ENCODE data around the gene CASP8AP2.
"Not testable (repeated sequence)": the region's sequence is repeated elsewhere in the genome, so short reads cannot be mapped to it uniquely, and the experiment has no call there.

The CASP8AP2 gene

DNA sequence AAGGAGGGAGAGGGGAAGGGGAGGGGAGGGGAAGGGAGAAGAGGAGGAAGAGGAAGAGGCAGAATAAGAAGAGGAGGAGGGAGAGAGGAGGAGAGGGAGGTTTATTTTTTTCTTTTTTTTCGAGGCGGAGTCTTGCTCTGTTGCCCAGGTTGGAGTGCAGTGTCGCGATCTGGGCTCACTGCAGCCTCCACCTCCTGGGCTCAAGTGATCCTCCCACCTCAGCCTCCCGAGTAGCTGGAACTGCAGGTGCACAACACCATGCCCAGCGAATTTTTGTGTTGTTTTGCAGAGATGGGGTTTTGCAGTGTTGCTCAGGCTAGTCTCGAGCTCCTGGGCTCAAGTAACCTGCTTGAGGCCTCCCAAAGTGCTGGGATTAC lies 58.4 kb downstream of the CASP8AP2 start:
- H2AFZ ChIP-seq (ENCODE audit: low read length), result no peak overlapping the region

GRCh38 chr6:89888871-89889270 lies 59.2 kb downstream of the CASP8AP2 start:
- Histone ChIP-seq H3K9me3 (replicated peaks; ENCODE audit: insufficient read depth, low read length) (no peaks in the 10 kb centered on the region), H3K4me2 (ENCODE audit: low read depth, low read length) (no peak overlapping the region), H2AFZ (ENCODE audit: low read length) (no peak overlapping the region), H3F3A (ENCODE audit: insufficient read depth, low read length) (no peaks in the 10 kb centered on the region), H3K36me3 (replicated peaks; ENCODE audit: insufficient read depth, low read length) (no peaks in the 10 kb centered on the region), H3K9me2 (replicated peaks; ENCODE audit: insufficient read depth, low read length) (no peaks in the 10 kb centered on the region), H3K4me1 (ENCODE audit: low read length) (no peaks in the 10 kb centered on the region), H3K27me3 (replicated peaks; ENCODE audit: insufficient read depth, low read length) (no peaks in the 10 kb centered on the region), H3K79me2 (ENCODE audit: low read length) (no peaks in the 10 kb centered on the region), H3K4me3 (ENCODE audit: low read length) (no peak overlapping the region), H3K9ac (ENCODE audit: low read length) (no peak overlapping the region), H4K20me1 (ENCODE audit: insufficient read depth, low read length) (no peaks in the 10 kb centered on the region), H3K27ac (ENCODE audit: low read length) (no peak overlapping the region)
- TF ChIP-seq, protein P1, sequence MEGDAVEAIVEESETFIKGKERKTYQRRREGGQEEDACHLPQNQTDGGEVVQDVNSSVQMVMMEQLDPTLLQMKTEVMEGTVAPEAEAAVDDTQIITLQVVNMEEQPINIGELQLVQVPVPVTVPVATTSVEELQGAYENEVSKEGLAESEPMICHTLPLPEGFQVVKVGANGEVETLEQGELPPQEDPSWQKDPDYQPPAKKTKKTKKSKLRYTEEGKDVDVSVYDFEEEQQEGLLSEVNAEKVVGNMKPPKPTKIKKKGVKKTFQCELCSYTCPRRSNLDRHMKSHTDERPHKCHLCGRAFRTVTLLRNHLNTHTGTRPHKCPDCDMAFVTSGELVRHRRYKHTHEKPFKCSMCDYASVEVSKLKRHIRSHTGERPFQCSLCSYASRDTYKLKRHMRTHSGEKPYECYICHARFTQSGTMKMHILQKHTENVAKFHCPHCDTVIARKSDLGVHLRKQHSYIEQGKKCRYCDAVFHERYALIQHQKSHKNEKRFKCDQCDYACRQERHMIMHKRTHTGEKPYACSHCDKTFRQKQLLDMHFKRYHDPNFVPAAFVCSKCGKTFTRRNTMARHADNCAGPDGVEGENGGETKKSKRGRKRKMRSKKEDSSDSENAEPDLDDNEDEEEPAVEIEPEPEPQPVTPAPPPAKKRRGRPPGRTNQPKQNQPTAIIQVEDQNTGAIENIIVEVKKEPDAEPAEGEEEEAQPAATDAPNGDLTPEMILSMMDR (IDR thresholded peaks at IDR 0.05; ENCODE audit: low read length), result no peak
- TF ChIP-seq EZH2 (optimal IDR thresholded peaks at IDR 0.05; ENCODE audit: low read depth, low read length) (no peak), EZH2phosphoT487 (IDR thresholded peaks at IDR 0.05; ENCODE audit: low read length) (no peak)
- no peak for DNase-seq

More for the DNA sequence above, 58.4 kb downstream of the CASP8AP2 start:
- Histone ChIP-seq H3K36me3 (replicated peaks; ENCODE audit: insufficient read depth, low read length) (no peaks in the 10 kb centered on the region), H3K4me1 (ENCODE audit: low read length) (no peaks in the 10 kb centered on the region), H3K79me2 (ENCODE audit: low read length) (no peaks in the 10 kb centered on the region), H4K20me1 (ENCODE audit: insufficient read depth, low read length) (no peaks in the 10 kb centered on the region), H3K27me3 (replicated peaks; ENCODE audit: insufficient read depth, low read length) (no peaks in the 10 kb centered on the region), H3K9me3 (replicated peaks; ENCODE audit: insufficient read depth, low read length) (no peaks in the 10 kb centered on the region), H3K4me2 (ENCODE audit: low read depth, low read length) (no peak overlapping the region), H3K9ac (ENCODE audit: low read length) (no peak overlapping the region), H3K27ac (ENCODE audit: low read length) (no peak overlapping the region), H3F3A (ENCODE audit: insufficient read depth, low read length) (no peaks in the 10 kb centered on the region), H3K9me2 (replicated peaks; ENCODE audit: insufficient read depth, low read length) (no peaks in the 10 kb centered on the region), H3K4me3 (ENCODE audit: low read length) (no peak overlapping the region)
- TF ChIP-seq, protein P1 (IDR thresholded peaks at IDR 0.05; ENCODE audit: low read length), result no peak
- TF ChIP-seq EZH2 (optimal IDR thresholded peaks at IDR 0.05; ENCODE audit: low read depth, low read length) (no peak), EZH2phosphoT487 (IDR thresholded peaks at IDR 0.05; ENCODE audit: low read length) (no peak)
- no peak for DNase-seq

- not testable (repeated sequence) for H3F3A ChIP-seq (ENCODE audit: insufficient read depth, low read length); H3K9me3 ChIP-seq (replicated peaks; ENCODE audit: insufficient read depth, low read length); H2AFZ ChIP-seq (ENCODE audit: low read length); H3K9me2 ChIP-seq (replicated peaks; ENCODE audit: insufficient read depth, low read length); H3K4me2 ChIP-seq (ENCODE audit: low read depth, low read length); H4K20me1 ChIP-seq (ENCODE audit: insufficient read depth, low read length); H3K79me2 ChIP-seq (ENCODE audit: low read length); H3K36me3 ChIP-seq (replicated peaks; ENCODE audit: insufficient read depth, low read length); H3K4me3 ChIP-seq (ENCODE audit: low read length); H3K4me1 ChIP-seq (ENCODE audit: low read length); DNase-seq; H3K9ac ChIP-seq (ENCODE audit: low read length); H3K27me3 ChIP-seq (replicated peaks; ENCODE audit: insufficient read depth, low read length); H3K27ac ChIP-seq (ENCODE audit: low read length)
Measured at GRCh38 chr6:89890845-89891528, 61.3 kb downstream of the CASP8AP2 start.

GRCh38 chr6:89892577-89892976 lies 62.9 kb downstream of the CASP8AP2 start:
- not testable (repeated sequence) for H3F3A ChIP-seq (ENCODE audit: insufficient read depth, low read length); H3K4me1 ChIP-seq (ENCODE audit: low read length); H3K9me2 ChIP-seq (replicated peaks; ENCODE audit: insufficient read depth, low read length); H3K27ac ChIP-seq (ENCODE audit: low read length); H3K9me3 ChIP-seq (replicated peaks; ENCODE audit: insufficient read depth, low read length); H4K20me1 ChIP-seq (ENCODE audit: insufficient read depth, low read length); DNase-seq; H3K27me3 ChIP-seq (replicated peaks; ENCODE audit: insufficient read depth, low read length); H3K79me2 ChIP-seq (ENCODE audit: low read length); H3K4me2 ChIP-seq (ENCODE audit: low read depth, low read length); H2AFZ ChIP-seq (ENCODE audit: low read length); H3K9ac ChIP-seq (ENCODE audit: low read length); H3K4me3 ChIP-seq (ENCODE audit: low read length); H3K36me3 ChIP-seq (replicated peaks; ENCODE audit: insufficient read depth, low read length)
